GM12873 (cell line): ENCODE measurements around the gene CACFD1.
A peak's percentile ranks its signal among the peaks of the same experiment; 100 is the strongest.

Experiments used
- TF ChIP-seq, protein P1 (sequence below): IDR thresholded peaks from 2 replicates; pipeline ENCODE4 v1.5.1; 2012; ENCODE audit warnings: low read depth, mild to moderate bottlenecking, moderate library complexity, low read length, control low read depth; ENCODE audit not compliant: insufficient read depth; ENCODE audit errors: missing control alignments

Gene CACFD1

DNA sequence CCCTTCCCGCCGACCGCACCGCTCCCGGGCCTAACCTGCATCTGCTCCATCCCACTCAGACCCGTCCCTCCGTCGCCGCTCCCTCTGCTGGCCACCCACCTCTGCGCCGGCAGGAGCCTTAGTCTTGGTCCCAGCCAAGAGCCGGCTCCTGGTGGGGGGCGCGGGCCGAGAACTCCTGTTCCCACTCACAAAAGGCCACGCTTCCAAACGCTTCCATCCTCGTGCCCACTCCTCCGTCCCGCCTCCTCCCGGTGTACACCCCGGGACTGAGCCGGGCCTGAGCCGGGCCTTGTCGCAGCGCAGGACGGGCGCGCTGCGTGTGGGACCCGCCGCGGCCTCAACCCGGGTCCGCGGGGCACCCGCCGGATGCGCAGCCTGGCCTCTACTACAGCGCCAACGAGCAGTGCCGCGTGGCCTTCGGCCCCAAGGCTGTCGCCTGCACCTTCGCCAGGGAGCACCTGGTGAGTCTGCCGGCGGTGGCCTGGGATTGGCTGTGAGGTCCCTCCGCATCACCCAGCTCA, 30.1 kb upstream of the CACFD1 start:
- TF ChIP-seq, protein P1, sequence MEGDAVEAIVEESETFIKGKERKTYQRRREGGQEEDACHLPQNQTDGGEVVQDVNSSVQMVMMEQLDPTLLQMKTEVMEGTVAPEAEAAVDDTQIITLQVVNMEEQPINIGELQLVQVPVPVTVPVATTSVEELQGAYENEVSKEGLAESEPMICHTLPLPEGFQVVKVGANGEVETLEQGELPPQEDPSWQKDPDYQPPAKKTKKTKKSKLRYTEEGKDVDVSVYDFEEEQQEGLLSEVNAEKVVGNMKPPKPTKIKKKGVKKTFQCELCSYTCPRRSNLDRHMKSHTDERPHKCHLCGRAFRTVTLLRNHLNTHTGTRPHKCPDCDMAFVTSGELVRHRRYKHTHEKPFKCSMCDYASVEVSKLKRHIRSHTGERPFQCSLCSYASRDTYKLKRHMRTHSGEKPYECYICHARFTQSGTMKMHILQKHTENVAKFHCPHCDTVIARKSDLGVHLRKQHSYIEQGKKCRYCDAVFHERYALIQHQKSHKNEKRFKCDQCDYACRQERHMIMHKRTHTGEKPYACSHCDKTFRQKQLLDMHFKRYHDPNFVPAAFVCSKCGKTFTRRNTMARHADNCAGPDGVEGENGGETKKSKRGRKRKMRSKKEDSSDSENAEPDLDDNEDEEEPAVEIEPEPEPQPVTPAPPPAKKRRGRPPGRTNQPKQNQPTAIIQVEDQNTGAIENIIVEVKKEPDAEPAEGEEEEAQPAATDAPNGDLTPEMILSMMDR: peak; percentile 24

DNA sequence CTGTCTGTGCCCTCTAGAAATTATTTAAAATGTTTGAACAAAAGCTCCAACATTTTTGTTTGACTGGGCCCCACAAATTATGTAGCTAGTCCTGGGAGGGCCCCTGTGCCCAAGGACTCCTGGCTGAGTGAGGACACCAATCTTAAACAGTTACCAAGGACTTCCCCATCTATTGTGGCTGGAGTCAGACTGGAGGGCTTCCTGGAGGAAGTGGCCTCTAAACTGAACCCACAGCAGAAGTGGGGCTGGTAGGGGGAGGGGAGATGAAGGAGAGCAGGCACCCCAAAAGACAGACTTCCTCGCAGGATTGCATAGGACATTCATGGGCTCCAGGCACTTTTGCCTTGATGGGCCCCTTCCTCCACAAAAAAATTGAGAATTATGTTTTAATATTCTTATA, 29.5 kb upstream of the CACFD1 start:
- TF ChIP-seq, protein P1: no peak

DNA sequence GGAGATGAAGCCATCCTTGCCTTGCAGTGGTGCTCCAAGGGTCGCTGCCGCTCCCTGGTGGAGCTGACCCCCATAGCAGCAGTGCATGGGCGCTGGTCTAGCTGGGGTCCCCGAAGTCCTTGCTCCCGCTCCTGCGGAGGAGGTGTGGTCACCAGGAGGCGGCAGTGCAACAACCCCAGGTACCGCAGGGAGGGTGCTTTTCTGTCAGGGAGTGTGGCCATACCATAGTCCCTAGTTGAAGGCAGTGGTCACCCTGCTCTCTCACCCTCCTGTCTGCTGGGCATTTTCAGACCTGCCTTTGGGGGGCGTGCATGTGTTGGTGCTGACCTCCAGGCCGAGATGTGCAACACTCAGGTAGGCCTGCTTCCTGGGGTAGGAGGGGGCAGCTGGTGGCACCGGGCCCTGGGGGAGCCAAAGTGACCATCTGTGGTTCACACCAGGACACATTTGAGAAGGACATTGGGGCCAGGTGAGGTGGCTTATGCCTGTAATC, 26.4 kb upstream of the CACFD1 start:
- TF ChIP-seq, protein P1: no peak

DNA sequence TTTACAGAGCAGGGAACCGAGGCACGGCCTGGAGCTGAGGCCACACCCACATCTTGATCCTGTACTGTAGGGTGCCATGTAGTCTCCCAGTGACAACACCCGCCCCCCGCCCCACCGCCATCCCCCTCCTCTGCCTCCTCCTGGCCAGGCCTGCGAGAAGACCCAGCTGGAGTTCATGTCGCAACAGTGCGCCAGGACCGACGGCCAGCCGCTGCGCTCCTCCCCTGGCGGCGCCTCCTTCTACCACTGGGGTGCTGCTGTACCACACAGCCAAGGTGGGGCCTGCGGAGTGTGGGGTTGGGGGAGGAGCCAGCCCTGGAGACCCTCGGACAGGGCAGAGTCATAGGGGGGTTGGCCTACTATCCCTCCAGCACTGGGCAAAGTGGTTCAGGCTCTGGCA, 23.1 kb upstream of the CACFD1 start:
- TF ChIP-seq, protein P1: no peak

DNA sequence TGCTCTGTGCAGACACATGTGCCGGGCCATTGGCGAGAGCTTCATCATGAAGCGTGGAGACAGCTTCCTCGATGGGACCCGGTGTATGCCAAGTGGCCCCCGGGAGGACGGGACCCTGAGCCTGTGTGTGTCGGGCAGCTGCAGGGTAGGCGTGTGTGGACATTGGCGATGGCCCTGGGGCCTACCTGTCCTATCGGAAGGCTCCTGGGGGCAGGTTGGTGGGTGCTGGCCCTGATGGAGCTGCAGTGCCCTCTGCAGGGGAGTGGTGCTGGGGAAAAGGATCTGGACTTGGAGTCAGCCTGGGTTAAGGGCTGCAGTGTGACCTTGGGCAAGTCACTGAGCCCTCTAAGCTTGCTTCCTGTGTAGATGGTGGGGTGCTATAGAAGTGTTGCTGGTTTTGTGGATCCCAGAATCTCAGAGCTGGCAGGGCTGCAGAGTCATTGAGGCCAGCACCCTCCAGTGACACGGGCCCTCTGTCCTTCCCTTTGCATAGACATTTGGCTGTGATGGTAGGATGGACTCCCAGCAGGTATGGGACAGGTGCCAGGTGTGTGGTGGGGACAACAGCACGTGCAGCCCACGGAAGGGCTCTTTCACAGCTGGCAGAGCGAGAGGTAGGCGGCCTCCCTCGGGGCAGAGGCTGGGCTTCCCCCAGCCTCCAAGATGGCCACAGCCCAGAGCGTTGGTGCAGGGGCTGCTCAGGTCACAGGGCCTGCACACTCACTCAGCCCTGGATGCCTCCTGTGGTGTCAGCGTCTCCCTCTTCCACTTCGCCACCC, 21.8 kb upstream of the CACFD1 start:
- TF ChIP-seq, protein P1: no peak

DNA sequence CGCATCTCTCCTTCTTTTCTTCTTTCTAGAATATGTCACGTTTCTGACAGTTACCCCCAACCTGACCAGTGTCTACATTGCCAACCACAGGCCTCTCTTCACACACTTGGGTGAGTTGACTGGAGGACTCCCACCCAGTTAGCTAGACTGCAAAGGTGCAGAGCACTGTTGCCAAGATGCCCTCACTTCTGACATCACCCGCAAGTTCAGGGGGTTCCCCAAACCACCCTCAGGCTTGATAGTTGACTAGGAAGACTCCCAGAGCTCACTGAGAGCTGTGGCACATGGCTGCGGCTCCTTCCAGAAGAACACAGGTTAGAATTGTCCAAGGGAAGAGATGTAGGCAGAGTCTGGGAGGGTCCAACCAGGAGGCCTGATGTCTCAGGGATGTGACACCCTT, 20.4 kb upstream of the CACFD1 start:
- TF ChIP-seq, protein P1: no peak

DNA sequence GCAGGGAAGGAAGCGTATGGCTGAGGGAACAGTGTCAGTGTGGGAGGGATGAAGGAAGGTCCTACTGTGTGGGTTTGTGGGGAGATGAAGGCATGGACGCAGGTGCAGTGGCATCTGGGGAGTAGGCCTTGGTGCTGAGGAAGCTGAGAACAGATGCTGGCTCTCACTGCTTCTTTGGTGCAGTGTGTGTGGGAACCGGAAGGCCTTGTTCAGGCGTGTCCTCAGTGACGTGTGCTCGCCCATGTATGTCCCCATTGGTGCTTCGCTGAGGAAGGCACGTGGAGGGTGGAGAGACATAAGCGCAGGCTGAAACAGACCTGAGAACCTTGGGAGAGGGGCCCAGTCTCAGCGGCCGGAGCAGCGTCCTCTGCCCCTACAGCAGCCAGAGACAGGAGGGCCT, 18.9 kb upstream of the CACFD1 start:
- TF ChIP-seq, protein P1: no peak
